ENCODE data around the gene KIF26B.

The KIF26B gene

GRCh38 chr1:245200146-245200545 lies 45.4 kb downstream of the KIF26B start:
- no peak for TF ChIP-seq CTCF (IDR thresholded peaks at IDR 0.05; ENCODE audit: borderline replicate concordance, control extremely low read depth, extremely low read depth, insufficient read depth, missing control alignments)
- no peak for DNase-seq (ENCODE audit: low spot score)
- in situ Hi-C loops (cut with MboI; ENCODE audit: low sequenced_read_pairs, unreplicated experiment) = no loop called here

GRCh38 chr1:245201201-245201600 lies 46.4 kb downstream of the KIF26B start:
- in situ Hi-C loops (cut with MboI; ENCODE audit: low sequenced_read_pairs, unreplicated experiment) = no loop called here
- no peak for TF ChIP-seq CTCF (IDR thresholded peaks at IDR 0.05; ENCODE audit: borderline replicate concordance, control extremely low read depth, extremely low read depth, insufficient read depth, missing control alignments)
- DNase-seq (ENCODE audit: low spot score) = no peak

- in situ Hi-C loops (cut with MboI; ENCODE audit: low sequenced_read_pairs, unreplicated experiment) = no loop called here
- no peak for DNase-seq (ENCODE audit: low spot score)
- no peak for TF ChIP-seq CTCF (IDR thresholded peaks at IDR 0.05; ENCODE audit: borderline replicate concordance, control extremely low read depth, extremely low read depth, insufficient read depth, missing control alignments)
Measured at GRCh38 chr1:245201827-245202226, 47.0 kb downstream of the KIF26B start.

- DNase-seq (ENCODE audit: low spot score) = no peak
- in situ Hi-C loops (cut with MboI; ENCODE audit: low sequenced_read_pairs, unreplicated experiment) = no loop called here
- no peak for TF ChIP-seq CTCF (IDR thresholded peaks at IDR 0.05; ENCODE audit: borderline replicate concordance, control extremely low read depth, extremely low read depth, insufficient read depth, missing control alignments)
Measured at GRCh38 chr1:245205396-245205795, 50.6 kb downstream of the KIF26B start.

GRCh38 chr1:245205864-245206263 lies 51.1 kb downstream of the KIF26B start:
- no peak for TF ChIP-seq CTCF (IDR thresholded peaks at IDR 0.05; ENCODE audit: borderline replicate concordance, control extremely low read depth, extremely low read depth, insufficient read depth, missing control alignments)
- DNase-seq (ENCODE audit: low spot score) = no peak
- in situ Hi-C loops (cut with MboI; ENCODE audit: low sequenced_read_pairs, unreplicated experiment) = no loop called here

GRCh38 chr1:245207056-245207638 lies 52.4 kb downstream of the KIF26B start:
- TF ChIP-seq CTCF (IDR thresholded peaks at IDR 0.05; ENCODE audit: borderline replicate concordance, control extremely low read depth, extremely low read depth, insufficient read depth, missing control alignments) = no peak
- no peak for DNase-seq (ENCODE audit: low spot score)
- in situ Hi-C loops (cut with MboI; ENCODE audit: low sequenced_read_pairs, unreplicated experiment) = no loop called here

All from GM13976 (cell line).